ENCODE measurements around the gene ATXN1.

Gene ATXN1

GRCh38 chr6:16519265-16520242, 241.7 kb downstream of the ATXN1 start:
- DNase-seq: no peak

GRCh38 chr6:16518265-16518664, 243.0 kb downstream of the ATXN1 start:
- DNase-seq: no peak

GRCh38 chr6:16514249-16514648, 247.0 kb downstream of the ATXN1 start:
- no peak for DNase-seq

- no peak for DNase-seq
Measured at GRCh38 chr6:16512544-16513290, 248.5 kb downstream of the ATXN1 start.

GRCh38 chr6:16511723-16512489, 249.4 kb downstream of the ATXN1 start:
- DNase-seq: no peak

GRCh38 chr6:16511040-16511660, 250.1 kb downstream of the ATXN1 start:
- DNase-seq: no peak

GRCh38 chr6:16510245-16510644, 251.0 kb downstream of the ATXN1 start:
- no peak for DNase-seq

GRCh38 chr6:16508959-16509358, 252.3 kb downstream of the ATXN1 start:
- DNase-seq: no peak

GRCh38 chr6:16505711-16506357, 255.4 kb downstream of the ATXN1 start:
- no peak for DNase-seq

GRCh38 chr6:16504609-16505008, 256.7 kb downstream of the ATXN1 start:
- DNase-seq: no peak

- no peak for DNase-seq
Measured at GRCh38 chr6:16503970-16504415, 257.3 kb downstream of the ATXN1 start.

- DNase-seq: no peak
Measured at GRCh38 chr6:16503241-16503775, 258.0 kb downstream of the ATXN1 start.

- no peak for DNase-seq
Measured at GRCh38 chr6:16498957-16499356, 262.3 kb downstream of the ATXN1 start.

- DNase-seq: no peak
Measured at GRCh38 chr6:16498237-16498636, 263.0 kb downstream of the ATXN1 start.

- no peak for DNase-seq
Measured at GRCh38 chr6:16496991-16497801, 264.1 kb downstream of the ATXN1 start.

- DNase-seq: no peak
Measured at GRCh38 chr6:16496210-16496609, 265.1 kb downstream of the ATXN1 start.

- DNase-seq: no peak
Measured at GRCh38 chr6:16494793-16495192, 266.5 kb downstream of the ATXN1 start.

- no peak for DNase-seq
Measured at GRCh38 chr6:16493802-16494201, 267.5 kb downstream of the ATXN1 start.

GRCh38 chr6:16493112-16493511, 268.1 kb downstream of the ATXN1 start:
- DNase-seq: no peak

- no peak for DNase-seq
Measured at GRCh38 chr6:16491666-16492313, 269.5 kb downstream of the ATXN1 start.
